ENCODE measurements around the gene SMAD6.

The SMAD6 gene

DNA sequence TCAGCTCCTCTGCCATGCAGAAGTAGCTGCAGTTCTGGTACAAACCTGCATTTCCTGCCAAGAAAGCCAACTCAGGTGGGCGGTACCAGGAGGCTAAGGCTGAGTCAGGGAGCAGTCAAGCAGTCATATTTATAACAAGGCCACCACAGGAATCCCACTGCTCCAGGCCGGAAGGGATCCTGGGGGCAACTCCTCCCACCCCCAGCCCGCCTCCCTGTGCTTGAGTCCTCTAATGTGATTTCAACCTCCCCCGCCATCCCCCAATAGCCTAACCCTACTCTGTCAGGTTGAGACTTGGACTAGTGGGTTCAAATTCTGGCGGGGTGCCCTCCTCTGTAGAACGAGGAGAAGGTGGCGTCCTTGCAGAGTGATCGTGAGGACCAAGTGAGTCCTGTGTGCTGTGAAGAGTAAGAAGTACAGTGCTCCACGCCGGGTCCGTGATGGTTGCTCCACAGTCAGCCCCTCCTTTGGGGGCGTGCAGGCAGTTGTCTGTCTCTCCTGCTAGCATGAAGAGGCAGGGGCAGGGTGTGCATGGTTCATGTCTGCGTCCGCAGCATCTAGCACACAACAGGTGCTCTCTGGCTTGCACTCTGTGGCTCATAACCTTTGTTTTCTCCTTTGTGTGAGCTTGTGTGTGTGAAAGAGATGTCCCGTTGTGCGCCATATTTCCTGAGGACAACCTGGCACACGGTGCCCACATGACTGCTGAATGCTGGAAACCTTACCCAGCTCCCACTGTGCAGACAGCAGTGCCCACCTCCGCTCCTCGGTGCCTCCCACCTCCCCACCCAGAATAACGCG lies 78.3 kb downstream of the SMAD6 start:
- Histone ChIP-seq H3K9me3 (ENCODE audit: control insufficient read depth, low read length) (no peaks in the 10 kb centered on the region), H3K36me3 (ENCODE audit: control insufficient read depth, insufficient read depth, low read length) (no peaks in the 10 kb centered on the region), H3K4me2 (ENCODE audit: low read length) (no peak overlapping the region), H2AFZ (no peak overlapping the region), H3K27ac (no peak overlapping the region), H3K9ac (no peak overlapping the region), H3K79me2 (no peaks in the 10 kb centered on the region), H3K4me1 (no peaks in the 10 kb centered on the region), H3K4me3 (ENCODE audit: low read depth, low read length) (no peak overlapping the region), H3K27me3 (ENCODE audit: control insufficient read depth, insufficient read depth, low read length) (no peaks in the 10 kb centered on the region)
- TF ChIP-seq, protein P1, sequence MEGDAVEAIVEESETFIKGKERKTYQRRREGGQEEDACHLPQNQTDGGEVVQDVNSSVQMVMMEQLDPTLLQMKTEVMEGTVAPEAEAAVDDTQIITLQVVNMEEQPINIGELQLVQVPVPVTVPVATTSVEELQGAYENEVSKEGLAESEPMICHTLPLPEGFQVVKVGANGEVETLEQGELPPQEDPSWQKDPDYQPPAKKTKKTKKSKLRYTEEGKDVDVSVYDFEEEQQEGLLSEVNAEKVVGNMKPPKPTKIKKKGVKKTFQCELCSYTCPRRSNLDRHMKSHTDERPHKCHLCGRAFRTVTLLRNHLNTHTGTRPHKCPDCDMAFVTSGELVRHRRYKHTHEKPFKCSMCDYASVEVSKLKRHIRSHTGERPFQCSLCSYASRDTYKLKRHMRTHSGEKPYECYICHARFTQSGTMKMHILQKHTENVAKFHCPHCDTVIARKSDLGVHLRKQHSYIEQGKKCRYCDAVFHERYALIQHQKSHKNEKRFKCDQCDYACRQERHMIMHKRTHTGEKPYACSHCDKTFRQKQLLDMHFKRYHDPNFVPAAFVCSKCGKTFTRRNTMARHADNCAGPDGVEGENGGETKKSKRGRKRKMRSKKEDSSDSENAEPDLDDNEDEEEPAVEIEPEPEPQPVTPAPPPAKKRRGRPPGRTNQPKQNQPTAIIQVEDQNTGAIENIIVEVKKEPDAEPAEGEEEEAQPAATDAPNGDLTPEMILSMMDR (IDR thresholded peaks at IDR 0.05), result no peak

- TF ChIP-seq, protein P1 (IDR thresholded peaks at IDR 0.05), result no peak
- Histone ChIP-seq H3K9ac (no peak overlapping the region), H2AFZ (no peak overlapping the region), H3K9me3 (ENCODE audit: control insufficient read depth, low read length) (no peaks in the 10 kb centered on the region), H3K79me2 (no peaks in the 10 kb centered on the region), H3K4me3 (ENCODE audit: low read depth, low read length) (no peak overlapping the region), H3K27ac (no peak overlapping the region), H3K36me3 (ENCODE audit: control insufficient read depth, insufficient read depth, low read length) (no peaks in the 10 kb centered on the region), H3K4me2 (ENCODE audit: low read length) (no peak overlapping the region), H3K4me1 (no peaks in the 10 kb centered on the region), H3K27me3 (ENCODE audit: control insufficient read depth, insufficient read depth, low read length) (no peaks in the 10 kb centered on the region)
Measured at GRCh38 chr15:66780973-66781718, 79.1 kb downstream of the SMAD6 start.

DNA sequence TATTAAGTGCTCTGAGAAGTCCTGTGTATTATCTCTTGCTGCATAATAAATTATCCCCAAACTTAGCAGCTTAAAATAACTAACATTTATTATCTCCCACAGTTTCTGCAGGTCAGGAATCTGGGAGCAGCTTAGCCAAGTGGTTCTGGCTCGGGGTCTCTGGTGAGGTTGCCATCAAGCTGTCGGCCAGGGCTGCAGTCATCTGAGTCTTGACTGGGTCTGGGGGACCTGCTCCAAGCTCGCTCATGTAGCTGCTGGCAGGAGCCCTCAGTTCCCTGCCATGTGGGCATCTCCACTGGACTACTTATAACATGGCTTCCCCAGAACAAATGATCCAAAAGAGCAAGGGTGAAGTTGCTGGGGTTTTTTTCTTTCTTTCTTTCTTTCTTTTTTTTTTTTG lies 80.7 kb downstream of the SMAD6 start:
- TF ChIP-seq, protein P1 (IDR thresholded peaks at IDR 0.05), result no peak
- Histone ChIP-seq H3K4me3 (ENCODE audit: low read depth, low read length) (no peak overlapping the region), H3K9ac (no peak overlapping the region), H3K79me2 (no peaks in the 10 kb centered on the region), H2AFZ (no peak overlapping the region), H3K27ac (no peak overlapping the region), H3K36me3 (ENCODE audit: control insufficient read depth, insufficient read depth, low read length) (no peaks in the 10 kb centered on the region), H3K4me2 (ENCODE audit: low read length) (no peak overlapping the region), H3K9me3 (ENCODE audit: control insufficient read depth, low read length) (no peaks in the 10 kb centered on the region), H3K27me3 (ENCODE audit: control insufficient read depth, insufficient read depth, low read length) (no peaks in the 10 kb centered on the region), H3K4me1 (no peaks in the 10 kb centered on the region)

DNA sequence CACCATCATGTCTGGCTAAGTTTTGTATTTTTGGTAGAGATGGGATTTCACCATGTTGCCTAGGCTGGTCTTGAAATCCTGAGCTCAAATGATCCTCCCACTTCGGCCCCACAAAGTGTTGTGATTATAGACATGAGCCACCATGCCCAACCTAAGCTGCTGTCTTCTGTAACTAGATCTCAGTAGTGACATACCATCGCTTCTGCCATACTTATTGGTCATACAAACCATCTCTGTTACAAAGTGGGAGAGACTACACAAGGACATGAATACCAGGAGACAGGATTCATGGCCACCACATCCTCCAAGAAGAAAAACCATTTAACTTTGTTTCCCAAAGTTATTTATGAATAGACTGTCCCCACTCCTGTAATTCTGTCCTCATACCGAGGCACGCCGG lies 81.3 kb downstream of the SMAD6 start:
- Histone ChIP-seq H3K9me3 (ENCODE audit: control insufficient read depth, low read length) (no peaks in the 10 kb centered on the region), H3K4me2 (ENCODE audit: low read length) (no peak overlapping the region), H3K36me3 (ENCODE audit: control insufficient read depth, insufficient read depth, low read length) (no peaks in the 10 kb centered on the region), H3K4me3 (ENCODE audit: low read depth, low read length) (no peak overlapping the region), H3K27ac (no peak overlapping the region), H3K79me2 (no peaks in the 10 kb centered on the region), H3K9ac (no peak overlapping the region), H3K4me1 (no peaks in the 10 kb centered on the region), H3K27me3 (ENCODE audit: control insufficient read depth, insufficient read depth, low read length) (no peaks in the 10 kb centered on the region), H2AFZ (no peak overlapping the region)
- TF ChIP-seq, protein P1 (IDR thresholded peaks at IDR 0.05), result no peak
